K562 (cell line): ENCODE measurements around the gene SLK. TPM values are rescaled to one million over a fixed set of nuclear protein-coding genes. Genes with fewer than 3 reads are reported as not detected.

Experiments
- ELF4 ChIP-seq: fragments of 450-650 bp; formaldehyde crosslinking; IDR thresholded peaks from 2 replicates; pipeline ENCODE4 v1.4.0; 2022; ENCODE audit warnings: missing genetic modification characterization
- FOXJ3 ChIP-seq: sonication (generic); formaldehyde crosslinking; IDR thresholded peaks from 2 replicates; pipeline ENCODE4 v1.4.0; 2020; ENCODE audit warnings: mild to moderate bottlenecking, missing genetic modification reagents
- FOXM1 ChIP-seq, 2 experiments: fragments of 450-650 bp in 1 of 2; sonication (generic) in 1 of 2; formaldehyde crosslinking in 1 of 2; IDR thresholded peaks; 2 replicates each; pipeline versions ENCODE4 v1.6.1 to v1.9.0; 2017 to 2022; ENCODE audit warnings: low read depth in 2 of 2, mild to moderate bottlenecking in 2 of 2, missing genetic modification reagents in 1 of 2, moderate library complexity in 1 of 2
- LARP7 ChIP-seq: fragments of 450-650 bp; IDR thresholded peaks from 2 replicates; pipeline ENCODE4 v1.6.1; 2016
- NFXL1 ChIP-seq: fragments of 450-650 bp; formaldehyde crosslinking; IDR thresholded peaks from 2 replicates; pipeline ENCODE4 v1.4.0; 2021; ENCODE audit warnings: mild to moderate bottlenecking
- POLR2G ChIP-seq: fragments of 200-400 bp; formaldehyde crosslinking; IDR thresholded peaks from 2 replicates; pipeline ENCODE4 v1.6.1; 2017; ENCODE audit warnings: low read depth, mild to moderate bottlenecking, antibody characterized with exemption, low read length, moderate library complexity
- SMAD1 ChIP-seq: fragments of 150-350 bp; IDR thresholded peaks from 2 replicates; pipeline ENCODE4 v1.6.1; 2014; ENCODE audit warnings: low read length, low read depth; ENCODE audit not compliant: partially characterized antibody
- SMC3 ChIP-seq: conservative IDR thresholded peaks from 2 replicates; pipeline ENCODE4 v1.6.1; 2011; ENCODE audit warnings: low read depth, low read length, improper control_type of control experiment; ENCODE audit not compliant: insufficient read depth
- SRSF9 ChIP-seq: fragments of 200-400 bp; formaldehyde crosslinking; IDR thresholded peaks from 2 replicates; pipeline ENCODE4 v1.6.1; 2017; ENCODE audit warnings: low read depth, low read length, borderline replicate concordance
- U2AF1 ChIP-seq: fragments of 200-400 bp; formaldehyde crosslinking; optimal IDR thresholded peaks from 2 replicates; pipeline ENCODE3; 2017; ENCODE audit warnings: mild to moderate bottlenecking, low read depth, low read length, moderate library complexity
- ZNF263 ChIP-seq: sonication (generic); formaldehyde crosslinking; IDR thresholded peaks from 2 replicates; pipeline ENCODE4 v1.8.0; 2022; ENCODE audit warnings: mild to moderate bottlenecking, missing genetic modification reagents, borderline replicate concordance
- ZNF764 ChIP-seq: fragments of 250-450 bp; sonication (Bioruptor Pico); IDR thresholded peaks from 2 replicates; pipeline ENCODE4 v1.4.0; 2020; ENCODE audit warnings: low read depth, mild to moderate bottlenecking, moderate library complexity
- polyA plus RNA-seq, 8 experiments: library from polyadenylated mRNA; depleted of rRNA in 4 of 8; stranded (reverse) in 5 of 8; unstranded in 3 of 8; fragments of >200 nt; fragmentation: Nextera tagmentation in 2 of 8; fragmentation: Illumina TruSeq in 1 of 8; extraction: Ambion mirVana in 2 of 8; extraction: Trizol in 1 of 8; gene quantifications; 2 replicates each; pipeline versions ENCODE4 v1.2.1 to v1.2.3, GENCODE V29; 2011 to 2014; ENCODE audit warnings: inconsistent platforms in 1 of 8, missing spikeins in 1 of 8
- total RNA-seq, 7 experiments: library from RNA; depleted of rRNA in 6 of 7; stranded (reverse); fragments of >200 nt in 6 of 7; fragmentation: Illumina TruSeq in 2 of 7; extraction: Trizol in 2 of 7; gene quantifications; 2 replicates each; pipeline versions ENCODE4 v1.2.1 to v1.2.3, GENCODE V29; 2011 to 2021; ENCODE audit warnings: low replicate concordance in 1 of 7
- TF ChIP-seq, protein P1 (sequence below): fragments of 250-450 bp; sonication (Bioruptor Pico); IDR thresholded peaks from 2 replicates; pipeline ENCODE4 v1.8.0; 2021; ENCODE audit warnings: borderline replicate concordance, mild to moderate bottlenecking, moderate library complexity; ENCODE audit not compliant: poor library complexity, severe bottlenecking
- TF ChIP-seq, protein P2 (sequence below): fragments of 250-450 bp; sonication (Bioruptor Pico); IDR thresholded peaks from 2 replicates; pipeline ENCODE4 v1.8.0; 2022; ENCODE audit warnings: moderate library complexity, mild to moderate bottlenecking, inconsistent platforms
- TF ChIP-seq, protein P3 (sequence below), 2 experiments: fragments of 450-650 bp in 1 of 2; sonication (generic) in 1 of 2; formaldehyde crosslinking in 1 of 2; IDR thresholded peaks; 2 replicates each; pipeline versions ENCODE4 v1.7.1 to v1.9.0; 2016 to 2022; ENCODE audit warnings: inconsistent platforms in 1 of 2, mild to moderate bottlenecking in 1 of 2, missing genetic modification reagents in 1 of 2

The SLK gene
- total and polyA plus RNA-seq, 9 of the 15 experiments (the other 6 are each of a cell fraction or from before 2014, with no cell fraction given): 8.2 to 40.0 (median 23.4) TPM

DNA sequence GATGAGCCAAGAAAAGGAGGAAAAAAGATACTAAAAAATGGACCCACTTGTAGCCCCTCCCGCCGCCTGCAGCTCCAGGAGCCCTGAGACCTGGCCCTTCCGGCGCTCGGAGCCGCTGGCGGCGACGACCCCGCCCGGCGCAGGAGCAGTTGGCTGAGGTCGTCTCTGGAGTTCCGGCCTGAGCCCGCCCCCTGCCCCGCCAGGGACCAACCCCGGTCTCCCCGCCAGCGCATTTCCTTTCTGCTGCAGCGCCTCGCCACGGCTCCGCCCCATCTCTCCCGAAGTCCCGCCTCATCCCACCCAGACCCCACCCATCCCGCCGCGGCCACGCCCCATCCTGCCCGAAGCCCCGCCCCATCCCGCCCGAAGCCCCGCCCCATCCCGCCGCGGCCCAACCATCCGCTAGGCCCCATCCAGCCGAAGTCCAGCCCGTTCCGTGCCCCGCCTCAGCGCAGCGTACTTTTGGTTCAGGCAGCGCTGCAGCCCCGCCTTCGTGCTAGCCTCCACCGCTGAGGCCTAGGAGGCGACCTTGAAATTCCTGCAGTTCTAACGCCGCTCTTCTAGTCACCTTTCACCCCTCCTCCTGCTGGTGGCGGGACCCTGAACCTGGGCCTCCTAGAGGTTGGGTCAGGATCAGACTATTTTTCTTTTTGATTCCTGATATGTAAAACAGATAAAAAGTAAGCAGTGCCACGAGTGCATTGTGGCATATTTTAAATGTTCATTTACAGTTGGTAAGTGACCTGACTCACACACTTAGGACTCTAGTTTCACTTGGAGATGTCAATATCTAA is 48.7 kb upstream of the SLK start, which contains the start of gene STN1 (continued):
- TF ChIP-seq, protein P1, sequence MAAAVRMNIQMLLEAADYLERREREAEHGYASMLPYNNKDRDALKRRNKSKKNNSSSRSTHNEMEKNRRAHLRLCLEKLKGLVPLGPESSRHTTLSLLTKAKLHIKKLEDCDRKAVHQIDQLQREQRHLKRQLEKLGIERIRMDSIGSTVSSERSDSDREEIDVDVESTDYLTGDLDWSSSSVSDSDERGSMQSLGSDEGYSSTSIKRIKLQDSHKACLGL (CRISPR knock-in tag): no peak
- TF ChIP-seq FOXM1 (IDR thresholded peaks at IDR 0.05; ENCODE audit: low read depth): 0 out of 2 replicates have a peak, but pooled peaks have one; percentile 34
- no peak for TF ChIP-seq FOXM1 (CRISPR knock-in tag; IDR thresholded peaks at IDR 0.05; ENCODE audit: low read depth)
- no peak for TF ChIP-seq ZNF764 (CRISPR knock-in tag)
- TF ChIP-seq SMC3: no peak
- no peak for TF ChIP-seq ZNF263
- no peak for TF ChIP-seq LARP7
- TF ChIP-seq, protein P2, sequence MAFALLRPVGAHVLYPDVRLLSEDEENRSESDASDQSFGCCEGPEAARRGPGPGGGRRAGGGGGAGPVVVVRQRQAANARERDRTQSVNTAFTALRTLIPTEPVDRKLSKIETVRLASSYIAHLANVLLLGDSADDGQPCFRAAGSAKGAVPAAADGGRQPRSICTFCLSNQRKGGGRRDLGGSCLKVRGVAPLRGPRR: no peak
- no peak for TF ChIP-seq SRSF9
- TF ChIP-seq U2AF1: no peak
- peak; percentile 45 for TF ChIP-seq SMAD1
- TF ChIP-seq, protein P3, sequence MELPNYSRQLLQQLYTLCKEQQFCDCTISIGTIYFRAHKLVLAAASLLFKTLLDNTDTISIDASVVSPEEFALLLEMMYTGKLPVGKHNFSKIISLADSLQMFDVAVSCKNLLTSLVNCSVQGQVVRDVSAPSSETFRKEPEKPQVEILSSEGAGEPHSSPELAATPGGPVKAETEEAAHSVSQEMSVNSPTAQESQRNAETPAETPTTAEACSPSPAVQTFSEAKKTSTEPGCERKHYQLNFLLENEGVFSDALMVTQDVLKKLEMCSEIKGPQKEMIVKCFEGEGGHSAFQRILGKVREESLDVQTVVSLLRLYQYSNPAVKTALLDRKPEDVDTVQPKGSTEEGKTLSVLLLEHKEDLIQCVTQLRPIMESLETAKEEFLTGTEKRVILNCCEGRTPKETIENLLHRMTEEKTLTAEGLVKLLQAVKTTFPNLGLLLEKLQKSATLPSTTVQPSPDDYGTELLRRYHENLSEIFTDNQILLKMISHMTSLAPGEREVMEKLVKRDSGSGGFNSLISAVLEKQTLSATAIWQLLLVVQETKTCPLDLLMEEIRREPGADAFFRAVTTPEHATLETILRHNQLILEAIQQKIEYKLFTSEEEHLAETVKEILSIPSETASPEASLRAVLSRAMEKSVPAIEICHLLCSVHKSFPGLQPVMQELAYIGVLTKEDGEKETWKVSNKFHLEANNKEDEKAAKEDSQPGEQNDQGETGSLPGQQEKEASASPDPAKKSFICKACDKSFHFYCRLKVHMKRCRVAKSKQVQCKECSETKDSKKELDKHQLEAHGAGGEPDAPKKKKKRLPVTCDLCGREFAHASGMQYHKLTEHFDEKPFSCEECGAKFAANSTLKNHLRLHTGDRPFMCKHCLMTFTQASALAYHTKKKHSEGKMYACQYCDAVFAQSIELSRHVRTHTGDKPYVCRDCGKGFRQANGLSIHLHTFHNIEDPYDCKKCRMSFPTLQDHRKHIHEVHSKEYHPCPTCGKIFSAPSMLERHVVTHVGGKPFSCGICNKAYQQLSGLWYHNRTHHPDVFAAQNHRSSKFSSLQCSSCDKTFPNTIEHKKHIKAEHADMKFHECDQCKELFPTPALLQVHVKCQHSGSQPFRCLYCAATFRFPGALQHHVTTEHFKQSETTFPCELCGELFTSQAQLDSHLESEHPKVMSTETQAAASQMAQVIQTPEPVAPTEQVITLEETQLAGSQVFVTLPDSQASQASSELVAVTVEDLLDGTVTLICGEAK (IDR thresholded peaks at IDR 0.05): peak; percentile 67; the same call in 1 of the 2 replicates
- TF ChIP-seq, protein P3 (CRISPR knock-in tag; IDR thresholded peaks at IDR 0.05): no peak
- TF ChIP-seq ELF4 (CRISPR knock-in tag): no peak
- TF ChIP-seq NFXL1: no peak
- TF ChIP-seq FOXJ3 (CRISPR knock-in tag): no peak
- TF ChIP-seq POLR2G: peak; percentile 90
